GM21619 (cell line): ENCODE measurements around the gene DDX21.
"Not testable (repeated sequence)": the region's sequence is repeated elsewhere in the genome, so short reads cannot be mapped to it uniquely, and the experiment has no call there.

ENCODE experiments used
- ATAC-seq: cut with Tn5 transposase; IDR thresholded peaks from one replicate; pipeline ENCODE4 v1.9.1; 2021; ENCODE audit not compliant: unreplicated experiment

DDX21 gene

DNA sequence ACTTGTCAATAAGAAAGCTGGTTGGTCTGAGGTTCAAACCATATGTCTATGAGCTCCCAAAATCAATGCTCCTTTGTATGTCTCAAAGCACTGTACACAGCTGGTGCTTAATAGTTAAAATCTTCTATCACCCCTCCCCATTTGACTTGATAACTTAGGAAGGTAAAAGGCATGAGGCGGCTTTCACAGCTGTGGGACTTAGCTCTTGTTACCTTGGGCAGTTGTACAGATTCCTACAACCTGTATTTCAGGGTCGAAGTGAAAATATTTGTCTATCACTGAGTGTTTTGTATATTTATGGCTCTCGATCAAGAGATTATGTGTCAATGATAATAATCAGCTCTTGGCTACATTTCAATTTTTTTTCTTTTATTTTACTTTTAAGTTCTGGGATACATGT lies 31.6 kb downstream of the DDX21 start:
- no peak for ATAC-seq

DNA sequence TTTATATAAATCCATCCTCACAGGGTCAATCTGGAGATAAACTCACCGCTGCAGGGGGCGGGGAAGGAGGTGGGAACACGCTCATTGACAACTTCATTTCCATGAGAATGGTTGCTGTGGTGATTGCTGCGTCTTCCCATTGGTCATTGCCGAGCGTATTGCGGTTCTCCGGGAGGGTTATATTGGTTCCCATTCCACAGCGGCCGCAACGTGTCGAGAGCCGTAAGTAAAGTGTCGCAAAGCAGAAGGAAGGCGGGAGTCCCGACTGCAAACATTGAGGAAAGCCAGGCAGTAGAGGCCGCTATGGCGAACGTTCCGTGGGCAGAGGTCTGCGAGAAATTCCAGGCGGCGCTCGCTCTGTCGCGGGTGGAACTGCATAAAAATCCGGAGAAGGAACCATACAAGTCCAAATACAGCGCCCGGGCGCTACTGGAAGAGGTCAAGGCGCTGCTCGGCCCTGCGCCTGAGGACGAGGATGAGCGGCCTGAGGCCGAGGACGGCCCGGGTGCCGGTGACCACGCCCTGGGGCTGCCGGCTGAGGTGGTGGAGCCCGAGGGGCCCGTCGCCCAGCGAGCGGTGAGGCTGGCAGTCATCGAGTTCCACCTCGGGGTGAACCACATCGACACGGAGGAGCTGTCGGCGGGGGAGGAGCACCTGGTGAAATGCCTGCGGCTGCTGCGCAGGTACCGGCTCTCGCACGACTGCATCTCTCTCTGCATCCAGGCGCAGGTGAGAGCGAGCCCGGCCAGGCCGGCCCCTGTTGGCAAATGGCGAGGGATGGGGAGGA lies 32.8 kb downstream of the DDX21 start, which contains the start of gene KIFBP:
Gene KIFBP (plus strand): TSS at position 274 of the 787 bp plus-strand sequence. CDS start 30 bp downstream, at position 304.
- peak; percentile 76 for ATAC-seq

DNA sequence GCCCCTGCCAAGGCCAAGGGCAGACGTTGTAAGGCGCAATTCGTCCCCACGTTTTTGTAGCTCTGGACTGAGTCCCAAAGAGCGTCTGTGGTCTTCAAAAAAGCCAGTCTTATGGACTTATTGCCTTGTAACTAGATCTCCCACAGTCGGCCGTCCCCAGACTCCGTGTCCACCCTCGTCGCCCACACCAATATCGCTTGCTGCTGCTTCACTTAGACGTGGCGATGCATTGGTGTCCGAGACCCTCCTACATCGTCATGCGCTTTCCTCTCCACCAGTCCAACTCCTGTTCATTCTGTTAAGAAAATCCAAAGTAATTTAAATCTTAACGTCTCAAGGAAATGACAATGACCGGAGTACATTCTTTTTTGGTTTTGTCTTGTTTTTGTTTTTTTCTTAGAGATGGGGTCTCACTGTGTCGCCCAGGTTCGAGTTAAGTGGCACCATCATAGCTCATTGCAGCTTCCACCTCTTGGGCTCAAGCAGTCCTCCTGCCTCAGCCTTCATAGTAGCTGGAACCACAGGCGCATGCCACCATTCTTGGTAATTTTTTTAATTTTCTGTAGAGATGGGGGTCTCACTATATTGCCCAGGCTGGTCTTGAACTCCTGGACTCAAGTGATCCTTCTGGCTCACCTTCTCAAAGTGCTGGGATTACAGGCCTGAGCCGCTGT lies 33.5 kb downstream of the DDX21 start:
- no peak for ATAC-seq

DNA sequence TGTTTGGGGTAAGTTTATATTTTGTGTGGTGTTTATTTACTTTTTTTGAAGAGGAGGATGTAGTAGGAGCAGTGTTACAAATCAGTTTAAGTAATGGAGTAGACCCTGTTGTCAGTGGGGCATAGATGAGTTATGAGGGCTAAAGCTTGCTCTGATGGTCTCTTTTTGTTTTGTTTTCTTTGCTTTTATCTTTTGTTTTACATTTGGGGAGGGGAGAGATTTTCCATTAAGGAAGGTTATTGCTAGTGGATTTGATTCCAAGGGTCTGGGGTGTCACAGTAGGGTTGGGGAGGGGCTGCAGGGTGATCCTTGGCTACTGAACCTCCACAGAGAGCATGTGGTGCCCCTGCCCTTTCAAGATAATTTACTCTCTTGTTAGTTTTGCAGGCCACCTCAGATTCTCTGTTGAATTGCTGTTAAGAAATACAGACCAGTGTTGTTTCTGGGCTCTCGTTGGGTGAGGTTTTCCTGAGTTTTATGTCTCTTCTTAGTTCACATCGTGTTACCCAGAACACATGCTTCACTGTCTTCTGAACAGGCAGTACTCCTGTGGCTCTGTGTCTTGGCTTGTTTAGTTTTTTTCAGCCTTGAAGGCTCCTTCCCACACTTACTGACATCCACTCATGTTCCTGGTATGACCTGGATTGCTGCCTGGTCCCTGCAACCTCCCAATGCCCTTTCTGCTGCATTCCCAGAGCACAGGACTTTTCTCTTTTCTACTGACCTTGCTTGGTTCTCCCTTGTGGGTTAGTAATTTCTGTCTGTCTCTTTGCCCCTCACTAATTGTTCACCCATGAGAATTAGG lies 36.9 kb downstream of the DDX21 start:
- ATAC-seq = no peak

DNA sequence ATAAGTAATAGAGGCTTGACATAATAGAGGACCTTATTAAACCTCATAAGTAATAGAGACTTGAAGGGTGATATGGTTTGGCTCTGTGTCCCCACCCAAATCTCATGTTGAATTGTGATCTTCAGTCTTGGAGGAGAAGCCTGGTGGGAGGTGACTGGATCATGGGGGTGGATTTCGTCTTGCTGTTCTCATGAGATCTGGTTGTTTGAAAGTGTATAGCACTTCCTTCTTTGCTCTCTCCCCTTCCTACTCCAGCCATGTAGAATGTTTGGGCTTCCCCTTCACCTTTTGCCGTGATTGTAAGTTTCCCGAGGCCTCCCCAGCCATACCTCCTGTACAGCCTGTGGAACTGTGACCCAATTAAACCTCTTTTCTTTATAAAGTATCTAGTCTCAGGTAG lies 41.2 kb downstream of the DDX21 start:
- ATAC-seq = peak; percentile 9

DNA sequence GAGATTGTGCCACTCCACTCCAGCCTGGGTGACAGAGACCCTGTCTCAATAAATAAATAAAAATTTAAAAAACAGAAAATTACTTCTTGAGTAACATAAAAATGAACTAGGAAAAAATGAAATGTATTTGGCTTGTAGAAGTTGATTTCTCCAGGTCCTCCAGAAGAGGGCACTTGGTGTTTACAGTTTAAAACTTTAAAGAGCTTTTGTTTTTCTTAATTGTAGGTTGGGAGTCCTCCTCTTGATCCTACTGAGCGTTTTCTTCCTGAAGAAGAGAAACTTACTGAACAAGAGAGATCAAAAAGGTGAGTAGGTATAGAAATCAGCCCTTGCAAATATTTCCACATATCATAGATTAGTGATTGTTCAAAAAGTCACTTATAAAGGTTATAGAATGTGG lies 48.9 kb downstream of the DDX21 start:
- no peak for ATAC-seq

DNA sequence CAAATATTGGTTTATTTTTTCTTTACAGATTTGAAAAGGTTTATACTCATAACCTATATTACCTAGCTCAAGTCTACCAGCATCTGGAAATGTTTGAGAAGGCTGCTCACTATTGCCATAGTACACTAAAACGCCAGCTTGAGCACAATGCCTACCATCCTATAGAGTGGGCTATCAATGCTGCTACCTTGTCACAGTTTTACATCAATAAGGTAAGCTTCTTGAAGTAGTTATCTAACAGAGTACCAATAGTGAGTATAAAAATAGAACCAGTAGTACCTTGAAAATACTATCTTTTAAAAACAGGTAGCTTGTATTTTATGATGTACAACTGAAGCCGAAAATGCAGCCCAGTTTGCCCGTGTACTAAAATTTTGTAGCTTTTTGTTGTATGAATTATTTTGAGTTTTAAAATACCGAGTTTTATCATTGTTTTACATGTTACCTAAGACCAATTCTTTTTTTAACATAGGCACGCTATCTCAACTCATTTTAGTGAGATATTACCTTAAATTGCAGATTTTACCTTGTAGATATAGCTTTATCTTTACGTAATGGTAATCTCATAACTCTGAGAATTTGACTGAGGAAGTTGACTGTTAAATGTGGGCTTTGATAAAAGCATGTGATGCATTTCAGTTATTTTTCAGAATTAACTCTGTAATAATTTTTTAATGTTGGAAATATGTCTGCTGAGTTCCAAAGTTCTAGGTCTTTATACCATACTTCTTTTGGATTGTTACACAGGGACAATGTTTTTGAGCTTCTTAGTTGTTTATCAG lies 49.9 kb downstream of the DDX21 start:
- no peak for ATAC-seq

DNA sequence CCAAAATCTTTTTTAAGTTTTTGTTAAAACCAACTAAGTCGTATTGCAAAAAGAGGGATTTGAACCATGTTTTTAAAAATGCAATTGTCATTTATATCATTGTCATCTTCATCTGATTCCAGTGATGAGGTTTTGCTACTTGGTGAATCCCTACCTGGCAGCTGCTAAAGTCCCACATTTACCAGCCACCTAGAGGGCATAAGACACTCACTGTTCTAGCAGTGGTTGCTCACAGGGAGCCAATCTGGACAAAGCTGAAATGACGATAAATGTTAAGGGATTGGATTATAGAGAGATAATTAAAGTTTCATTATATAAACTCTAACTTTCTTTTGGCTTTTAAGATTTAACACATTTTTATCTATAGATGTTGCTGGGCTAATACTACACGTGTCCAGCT lies 51.3 kb downstream of the DDX21 start:
- no peak for ATAC-seq

DNA sequence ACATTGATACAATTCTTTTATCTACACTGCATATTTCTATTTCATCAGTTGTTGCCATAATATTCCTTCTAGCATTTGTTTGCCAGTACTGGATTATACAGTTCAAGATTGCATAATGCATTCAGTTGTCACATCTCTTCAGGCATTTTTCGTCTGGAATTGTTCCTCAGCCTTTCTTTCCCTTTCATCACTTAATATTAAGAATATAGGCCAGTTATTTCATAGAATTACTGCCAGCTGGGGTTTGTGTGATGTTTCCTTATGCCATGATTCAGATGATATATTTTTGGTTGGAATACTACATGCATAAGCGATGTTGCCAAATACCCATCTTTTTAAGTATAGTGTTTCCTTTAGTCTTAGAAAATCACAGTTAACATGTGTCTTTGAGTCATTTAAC lies 53.4 kb downstream of the DDX21 start:
- no peak for ATAC-seq

DNA sequence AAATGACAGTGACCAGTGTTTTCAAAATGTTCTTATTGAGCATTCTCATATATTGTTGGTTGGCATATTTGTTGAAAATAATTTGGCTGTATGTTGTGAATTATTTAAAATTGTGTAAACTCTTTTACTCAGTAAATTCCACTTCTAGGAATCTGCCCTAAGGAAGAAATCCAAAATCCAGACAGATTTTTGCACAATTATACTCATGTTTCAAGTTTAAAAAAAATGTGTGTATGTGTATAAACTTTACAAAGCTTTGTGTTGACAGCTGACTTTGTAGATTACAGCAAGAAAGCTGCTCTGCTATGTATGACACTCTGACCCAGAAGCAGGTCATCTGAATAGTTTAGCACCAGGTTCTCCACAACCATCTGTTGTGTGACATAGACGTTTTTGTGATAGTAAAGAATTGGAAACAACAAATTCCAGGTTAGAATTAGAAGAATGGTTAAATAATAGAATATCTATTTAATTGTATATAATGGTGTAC lies 54.2 kb downstream of the DDX21 start:
- ATAC-seq = no peak

DNA sequence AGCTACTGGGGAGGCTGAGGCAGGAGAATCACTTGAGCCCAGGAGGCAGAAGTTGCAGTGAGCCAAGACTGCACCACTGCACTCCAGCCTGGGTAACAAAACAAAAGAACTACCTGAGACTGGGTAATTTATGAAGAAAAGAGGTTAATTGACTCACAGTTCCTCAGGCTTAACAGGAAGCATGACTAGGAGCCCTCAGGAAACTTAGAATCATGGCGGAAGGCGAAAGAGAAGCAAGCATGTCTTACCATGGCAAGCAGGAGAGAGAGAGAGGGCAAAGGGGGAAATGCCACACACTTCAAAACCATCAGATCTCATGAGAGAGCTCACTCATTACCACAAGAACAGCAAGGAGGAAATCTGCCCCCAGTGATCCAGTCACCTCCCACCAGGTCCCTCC lies 56.8 kb downstream of the DDX21 start:
- ATAC-seq = not testable (repeated sequence)

DNA sequence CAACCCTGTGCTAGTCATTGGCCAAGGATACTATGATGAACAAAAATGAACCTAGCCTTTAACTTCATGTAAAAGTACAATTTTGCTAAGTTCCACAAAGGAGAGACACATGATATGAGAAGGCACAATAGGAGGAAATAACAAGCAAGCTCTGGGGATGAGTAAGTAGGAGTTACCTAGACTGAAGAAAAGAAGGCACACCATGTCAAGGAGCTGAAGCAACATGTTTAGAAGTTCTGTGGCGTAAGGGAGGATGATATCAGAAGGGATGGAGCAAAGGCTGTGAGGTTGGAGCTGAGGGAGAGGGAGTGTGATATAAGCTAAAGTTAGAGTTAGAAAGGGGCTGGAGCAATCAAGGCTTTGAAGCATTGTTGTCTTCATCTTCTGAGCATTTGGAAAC lies 58.2 kb downstream of the DDX21 start:
- ATAC-seq = no peak

DNA sequence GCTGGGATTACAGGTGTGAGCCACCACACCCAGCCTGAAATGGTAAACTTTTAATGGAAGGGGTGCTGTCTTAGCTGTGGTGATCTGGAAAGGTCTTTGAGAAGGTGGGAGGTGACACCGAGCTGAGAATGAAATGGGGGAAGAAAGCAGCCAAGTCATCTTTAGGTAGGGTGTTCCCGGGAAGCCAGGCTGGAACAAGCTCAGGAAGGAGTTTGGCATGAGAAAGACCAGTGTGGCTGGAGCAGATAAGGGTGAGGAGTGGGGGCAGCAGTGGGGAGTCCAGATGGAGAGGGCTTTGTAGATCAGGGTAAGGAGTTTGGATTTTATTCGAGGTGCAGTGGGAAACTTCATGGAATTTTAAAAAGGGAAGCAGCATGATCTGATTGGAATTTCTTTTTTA lies 62.6 kb downstream of the DDX21 start:
- ATAC-seq = no peak

DNA sequence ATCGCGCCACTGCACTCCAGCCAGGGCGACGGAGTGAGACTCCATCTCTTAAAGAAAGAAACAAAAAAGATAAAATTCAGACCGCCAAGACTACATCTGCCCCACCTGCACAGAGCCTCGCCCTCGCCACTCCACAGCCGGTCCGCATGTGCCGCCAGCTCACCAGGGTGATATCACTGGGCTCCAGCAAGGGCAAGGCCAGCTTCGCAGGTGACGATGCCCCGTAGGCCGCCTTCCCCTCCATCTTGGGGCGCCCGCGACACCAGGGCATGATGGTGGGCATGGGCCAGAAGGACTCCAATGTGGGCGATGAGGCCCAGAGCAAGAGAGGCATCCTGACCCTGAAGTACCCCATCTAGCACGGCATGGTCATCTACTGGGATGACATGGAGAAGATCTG lies 66.6 kb downstream of the DDX21 start:
- no peak for ATAC-seq

DNA sequence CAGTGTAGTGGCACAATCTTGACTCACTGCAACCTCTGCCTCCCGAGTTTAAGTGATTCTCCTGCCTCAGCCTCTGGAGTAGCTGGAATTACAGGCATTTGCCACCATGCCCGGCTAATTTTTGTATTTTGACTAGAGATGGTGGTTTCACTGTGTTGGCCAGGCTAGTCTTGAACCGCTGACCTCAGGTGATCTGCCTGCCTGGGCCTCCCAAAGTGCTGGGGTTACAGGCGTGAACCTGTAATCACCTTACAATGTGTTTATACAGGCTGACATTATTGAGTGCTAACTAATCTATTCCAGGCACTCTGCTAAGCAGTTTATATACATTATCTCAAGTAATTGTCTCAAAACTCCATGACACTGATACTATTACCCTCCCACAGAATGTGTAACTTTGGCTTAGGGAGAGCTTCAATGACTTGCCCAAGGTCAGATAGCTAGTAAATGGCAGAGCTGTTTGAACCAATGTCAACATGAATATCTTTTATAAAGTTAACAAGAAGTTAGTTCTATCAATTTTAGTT lies 69.5 kb downstream of the DDX21 start:
- ATAC-seq = no peak

DNA sequence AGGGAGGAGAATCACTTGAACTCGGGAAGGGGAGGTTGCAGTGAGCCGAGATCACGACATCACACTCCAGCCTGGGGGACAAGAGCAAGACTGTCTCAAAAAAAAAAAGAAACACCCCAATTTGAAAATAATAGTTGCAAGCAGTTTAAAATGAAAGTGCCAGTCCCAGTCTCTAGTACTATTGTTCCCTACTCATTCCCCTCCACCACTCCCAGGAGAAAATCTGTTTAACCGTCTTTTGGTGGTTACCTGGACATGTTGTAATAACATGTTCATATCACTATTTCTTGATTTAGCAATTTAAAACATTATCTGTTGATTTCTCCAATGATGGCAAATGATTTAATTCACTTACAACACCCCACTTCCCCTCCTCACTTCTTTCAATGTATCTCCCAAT lies 77.3 kb downstream of the DDX21 start:
- ATAC-seq = no peak
